Body of pancreas (tissue), 4 donors: ENCODE data around the gene TBC1D20.

Experiments
- CTCF ChIP-seq, 7 experiments: fragments of 450-650 bp in 4 of 7; fragments of 200-600 bp in 3 of 7; sonication (generic) in 3 of 7; IDR thresholded peaks; one replicate each; pipeline ENCODE4 v1.5.1; 2016 to 2019; ENCODE audit warnings: antibody characterized with exemption in 7 of 7
- POLR2A ChIP-seq, 3 donors: fragments of 450-650 bp; IDR thresholded peaks; one replicate each; pipeline ENCODE4 v1.6.1; 2016; ENCODE audit warnings: antibody characterized with exemption in 3 of 3, mild to moderate bottlenecking in 2 of 3

DNA sequence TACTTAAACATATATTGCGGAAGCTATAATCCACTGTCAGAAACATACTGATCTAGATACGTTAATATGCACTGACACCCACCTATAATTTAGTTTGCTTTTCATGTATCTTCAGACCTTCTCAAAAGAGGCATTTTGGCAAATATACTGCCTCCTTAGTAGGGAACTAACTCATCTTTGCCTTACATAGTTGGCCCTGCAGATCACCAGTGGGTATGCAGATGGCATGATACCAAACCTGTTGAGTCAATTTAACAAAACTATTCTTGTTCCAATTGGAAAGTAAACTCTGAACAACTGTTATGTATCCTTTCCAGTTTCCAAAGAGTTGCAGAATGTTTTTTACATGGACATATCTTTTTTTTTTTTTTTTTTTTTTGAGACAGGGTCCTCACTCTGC, 35.6 kb upstream of the TBC1D20 start:
- TF ChIP-seq POLR2A (IDR thresholded peaks at IDR 0.05) (no peak), CTCF (IDR thresholded peaks at IDR 0.05) (no peak)
